ENCODE data around the gene RPS15.

DNA sequence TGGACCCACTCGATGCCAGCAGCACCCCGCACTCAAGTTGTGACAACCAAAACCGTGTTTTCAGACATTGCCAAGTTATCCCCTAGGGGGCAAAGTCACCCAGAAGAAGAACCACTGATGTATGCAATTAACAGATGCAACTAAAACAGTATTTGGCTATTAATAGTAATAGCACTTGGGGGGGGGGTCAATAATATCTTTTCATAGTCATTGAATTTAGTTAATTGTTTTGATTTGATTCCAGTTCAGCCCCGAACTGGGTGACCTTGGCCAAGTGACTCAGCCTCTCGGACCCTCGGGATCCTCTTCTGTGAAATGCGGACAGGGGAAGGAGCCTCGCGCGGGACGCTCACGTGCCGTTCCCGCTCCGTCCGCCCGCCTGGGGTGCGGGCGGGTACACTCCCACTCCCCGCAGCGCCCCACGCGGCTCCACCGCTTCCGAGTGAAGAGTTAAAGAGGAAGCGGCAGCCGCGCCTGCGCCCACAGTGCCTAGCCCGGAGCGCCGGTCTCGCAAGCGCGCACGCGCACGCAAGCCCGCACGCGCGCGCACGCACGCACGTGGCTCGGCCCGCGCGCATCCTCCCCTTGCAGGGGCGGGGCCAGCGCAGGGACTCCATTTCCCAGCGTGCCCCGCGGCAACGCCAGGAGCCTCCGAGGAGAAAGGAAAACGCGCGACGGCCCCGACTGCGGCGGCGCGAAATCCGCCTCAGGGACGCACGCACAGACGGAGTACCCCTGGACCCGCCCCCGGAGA is 31.2 kb upstream of the RPS15 start:
- TF ChIP-seq, protein P1, sequence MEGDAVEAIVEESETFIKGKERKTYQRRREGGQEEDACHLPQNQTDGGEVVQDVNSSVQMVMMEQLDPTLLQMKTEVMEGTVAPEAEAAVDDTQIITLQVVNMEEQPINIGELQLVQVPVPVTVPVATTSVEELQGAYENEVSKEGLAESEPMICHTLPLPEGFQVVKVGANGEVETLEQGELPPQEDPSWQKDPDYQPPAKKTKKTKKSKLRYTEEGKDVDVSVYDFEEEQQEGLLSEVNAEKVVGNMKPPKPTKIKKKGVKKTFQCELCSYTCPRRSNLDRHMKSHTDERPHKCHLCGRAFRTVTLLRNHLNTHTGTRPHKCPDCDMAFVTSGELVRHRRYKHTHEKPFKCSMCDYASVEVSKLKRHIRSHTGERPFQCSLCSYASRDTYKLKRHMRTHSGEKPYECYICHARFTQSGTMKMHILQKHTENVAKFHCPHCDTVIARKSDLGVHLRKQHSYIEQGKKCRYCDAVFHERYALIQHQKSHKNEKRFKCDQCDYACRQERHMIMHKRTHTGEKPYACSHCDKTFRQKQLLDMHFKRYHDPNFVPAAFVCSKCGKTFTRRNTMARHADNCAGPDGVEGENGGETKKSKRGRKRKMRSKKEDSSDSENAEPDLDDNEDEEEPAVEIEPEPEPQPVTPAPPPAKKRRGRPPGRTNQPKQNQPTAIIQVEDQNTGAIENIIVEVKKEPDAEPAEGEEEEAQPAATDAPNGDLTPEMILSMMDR (optimal IDR thresholded peaks at IDR 0.05 in 1 of 3, IDR thresholded peaks at IDR 0.05 in 1 of 3, conservative IDR thresholded peaks at IDR 0.05 in 1 of 3; ENCODE audit: extremely low read depth in 1 of 3, insufficient read depth in 2 of 3, low read length in 3 of 3), result peak; percentile 32 to 52 (median 48)
- no peak for TF ChIP-seq EZH2 (IDR thresholded peaks at IDR 0.05; ENCODE audit: low read length)

All from keratinocyte (primary cell).